Cardiac septum (tissue), 1 donor: ENCODE data around the gene SLC39A7. TPM values are rescaled to one million over a fixed set of nuclear protein-coding genes. Genes with fewer than 3 reads are reported as not detected.

ENCODE experiments used
- DNase-seq: peaks from one replicate; pipeline ENCODE4 v3.0.0-alpha.2; 2020; ENCODE audit warnings: low spot score
- intact Hi-C: fragments of 100-400 bp; cut with DNase I; formaldehyde crosslinking; loops from one replicate; pipeline ENCODE4 v1.14.0; 2022
- long read RNA-seq: library from polyadenylated mRNA; unstranded; transcript quantifications from one replicate; pipeline ENCODE4 v2.0.0, GENCODE V29; 2021
- total RNA-seq: library from RNA; stranded (reverse); fragmentation: NEBNext Ultra II Directional; extraction: Animal tissue kit (Norgen Biotek cat#: 25700); gene quantifications from one replicate; pipeline ENCODE4 v1.2.1, GENCODE V29; 2021
- donor health status: DM: no; HTN: no; CAD: no.

Gene SLC39A7
- total RNA-seq = 62.4 TPM
- long read RNA-seq, partial matches to known transcripts = 1 of 9 reads
- long read RNA-seq, other reads (novel, unspliced or antisense) = 0 of 9 reads

- DNase-seq = peak; percentile 99
- intact Hi-C loops = loop anchor here (2.0 to 5.0 kb wide), 2 partner anchors 47 to 230 kb away; no protein-coding TSS in a partner anchor
Measured at GRCh38 chr6:33200219-33201146, at the start of gene SLC39A7, which contains the start of gene RXRB. Gene SLC39A7 (plus strand): TSS chr6:33200867. CDS start chr6:33201246, 379 bp downstream. Gene RXRB (minus strand): TSS chr6:33200665. CDS start chr6:33200476, 189 bp downstream.

- DNase-seq = no peak
- intact Hi-C loops = no loop called here
Measured at GRCh38 chr6:33151050-33151449, 49.6 kb upstream of the SLC39A7 start.

- intact Hi-C loops = no loop called here
- no peak for DNase-seq
Measured at GRCh38 chr6:33154349-33154748, 46.3 kb upstream of the SLC39A7 start.

GRCh38 chr6:33156561-33156960 lies 44.1 kb upstream of the SLC39A7 start:
- intact Hi-C loops = no loop called here
- DNase-seq = no peak

- intact Hi-C loops = no loop called here
- no peak for DNase-seq
Measured at GRCh38 chr6:33156964-33157363, 43.7 kb upstream of the SLC39A7 start.

- no peak for DNase-seq
- intact Hi-C loops = no loop called here
Measured at GRCh38 chr6:33160096-33160495, 40.6 kb upstream of the SLC39A7 start.

- no peak for DNase-seq
- intact Hi-C loops = loop anchor here (1.0 kb wide), 1 partner anchor 88 kb away; no protein-coding TSS in a partner anchor
Measured at GRCh38 chr6:33160728-33161344, 39.8 kb upstream of the SLC39A7 start.

GRCh38 chr6:33161354-33162331 lies 39.0 kb upstream of the SLC39A7 start:
- intact Hi-C loops = loop anchor here (1.0 to 2.0 kb wide), 2 partner anchors 35 to 88 kb away; no protein-coding TSS in a partner anchor
- peak; percentile 93 for DNase-seq

- intact Hi-C loops = loop anchor here (2.0 kb wide), 1 partner anchor 33 kb away; no protein-coding TSS in a partner anchor
- DNase-seq = no peak
Measured at GRCh38 chr6:33163540-33163939, 37.1 kb upstream of the SLC39A7 start.

GRCh38 chr6:33164176-33164575 lies 36.5 kb upstream of the SLC39A7 start:
- intact Hi-C loops = no loop called here
- no peak for DNase-seq

GRCh38 chr6:33164665-33165373 lies 35.8 kb upstream of the SLC39A7 start:
- intact Hi-C loops = no loop called here
- DNase-seq = no peak

- intact Hi-C loops = no loop called here
- DNase-seq = no peak
Measured at GRCh38 chr6:33165581-33166258, 34.9 kb upstream of the SLC39A7 start.

- DNase-seq = no peak
Measured at GRCh38 chr6:33166363-33166762, 34.3 kb upstream of the SLC39A7 start.

GRCh38 chr6:33166811-33167210 lies 33.9 kb upstream of the SLC39A7 start:
- DNase-seq = no peak
- intact Hi-C loops = no loop called here

More at GRCh38 chr6:33166363-33166762, 34.3 kb upstream of the SLC39A7 start:
- intact Hi-C loops = no loop called here

GRCh38 chr6:33167374-33168283 lies 33.0 kb upstream of the SLC39A7 start:
- intact Hi-C loops = no loop called here
- DNase-seq = no peak

- intact Hi-C loops = no loop called here
- no peak for DNase-seq
Measured at GRCh38 chr6:33168284-33168601, 32.4 kb upstream of the SLC39A7 start.

GRCh38 chr6:33168639-33169038 lies 32.0 kb upstream of the SLC39A7 start:
- intact Hi-C loops = no loop called here
- DNase-seq = no peak
